ENCODE data around the gene MLLT6.

Gene MLLT6

DNA sequence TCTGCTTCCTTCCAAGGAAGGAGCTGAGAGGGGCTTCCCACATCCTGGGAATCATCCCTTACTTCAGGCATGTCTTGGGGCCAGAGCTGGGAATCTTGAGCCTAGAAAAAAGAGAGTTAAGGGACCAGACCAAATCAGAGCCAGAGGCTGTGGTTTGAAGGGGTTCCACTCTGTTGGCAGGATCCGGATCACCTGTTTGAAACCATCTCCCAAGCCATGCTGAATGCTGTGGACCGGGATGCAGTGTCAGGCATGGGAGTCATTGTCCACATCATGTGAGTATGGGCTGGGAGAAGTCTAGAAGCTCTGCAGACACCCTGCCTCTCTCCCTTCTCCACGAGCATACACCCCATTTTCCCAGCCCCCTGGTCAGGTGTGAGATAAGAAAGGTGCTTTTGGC is 57.2 kb downstream of the MLLT6 start:
- DNase-seq (ENCODE audit: low read depth, low spot score): no peak

- no peak for DNase-seq (ENCODE audit: low read depth, low spot score)
Measured at GRCh38 chr17:38766341-38766740, 61.3 kb downstream of the MLLT6 start.

DNA sequence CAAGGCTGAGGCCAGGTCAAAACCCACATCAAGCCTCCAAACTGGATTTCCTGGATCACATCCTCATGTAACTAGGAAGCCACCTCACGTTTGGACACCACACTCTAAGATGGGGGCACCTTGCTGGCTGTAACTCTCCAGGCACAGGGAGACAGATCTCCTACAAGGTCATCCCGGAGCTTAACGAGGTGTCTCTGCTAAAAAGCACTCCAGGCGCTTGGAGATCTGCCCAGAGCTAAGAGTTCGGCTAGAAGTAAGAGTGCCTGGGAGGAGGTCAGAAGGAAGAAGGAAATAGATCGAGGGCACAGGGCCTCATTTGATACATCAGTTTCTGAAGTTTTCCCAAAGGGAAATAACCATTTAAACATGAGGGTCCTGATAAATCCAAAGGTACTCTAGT is 63.3 kb downstream of the MLLT6 start:
- DNase-seq (ENCODE audit: low read depth, low spot score): no peak

DNA sequence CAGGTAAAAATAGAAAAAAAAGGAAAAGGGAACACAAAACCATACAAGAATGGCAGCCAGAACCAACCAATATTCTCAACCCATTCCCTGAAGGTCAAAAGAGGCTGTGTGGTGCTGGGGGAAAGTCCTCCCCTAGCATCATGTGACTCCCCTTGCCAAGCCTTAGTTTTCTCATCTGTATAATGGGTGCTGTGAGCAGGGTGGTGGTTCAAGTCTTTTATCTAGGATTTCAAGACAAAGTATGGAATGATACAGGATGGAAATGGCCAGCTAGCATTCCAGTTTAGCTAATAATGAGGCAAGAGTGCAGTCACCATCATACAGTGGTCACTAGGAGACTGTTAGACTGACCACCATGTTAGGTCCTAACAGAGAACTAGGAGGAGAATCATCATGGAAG is 68.2 kb downstream of the MLLT6 start:
- no peak for DNase-seq (ENCODE audit: low read depth, low spot score)

- DNase-seq (ENCODE audit: low read depth, low spot score): no peak
Measured at GRCh38 chr17:38777641-38778250, 72.7 kb downstream of the MLLT6 start.
